C4-2B (cell line): ENCODE measurements around the gene KCNQ1OT1.

Source experiments
- ZFX ChIP-seq: fragments of 450-650 bp; IDR thresholded peaks from 2 replicates; pipeline ENCODE4 v1.6.1; 2017
- TF ChIP-seq, protein P1 (sequence below): fragments of 450-650 bp; conservative IDR thresholded peaks from 2 replicates; pipeline ENCODE4 v1.5.1; 2017; ENCODE audit warnings: mild to moderate bottlenecking

DNA sequence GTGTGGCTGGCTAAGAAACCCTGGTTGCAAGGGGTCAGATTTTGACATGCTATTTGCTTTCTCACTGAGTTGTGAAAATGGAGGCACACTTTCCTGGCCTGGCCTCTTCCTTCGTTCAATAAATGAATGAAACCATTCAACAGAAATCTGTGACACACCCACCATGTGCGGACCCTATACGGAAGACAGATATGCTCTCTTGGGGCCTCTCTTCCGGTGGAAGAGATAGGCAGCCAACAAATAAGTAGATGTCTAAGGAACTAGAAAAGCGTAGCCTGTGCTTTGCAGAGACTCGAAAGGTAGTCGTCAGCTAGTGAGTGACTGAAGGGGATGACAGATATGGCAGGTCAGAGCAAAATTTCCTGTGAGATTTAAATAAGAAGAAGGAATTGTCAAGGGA lies 5.3 kb downstream of the KCNQ1OT1 start:
- TF ChIP-seq, protein P1, sequence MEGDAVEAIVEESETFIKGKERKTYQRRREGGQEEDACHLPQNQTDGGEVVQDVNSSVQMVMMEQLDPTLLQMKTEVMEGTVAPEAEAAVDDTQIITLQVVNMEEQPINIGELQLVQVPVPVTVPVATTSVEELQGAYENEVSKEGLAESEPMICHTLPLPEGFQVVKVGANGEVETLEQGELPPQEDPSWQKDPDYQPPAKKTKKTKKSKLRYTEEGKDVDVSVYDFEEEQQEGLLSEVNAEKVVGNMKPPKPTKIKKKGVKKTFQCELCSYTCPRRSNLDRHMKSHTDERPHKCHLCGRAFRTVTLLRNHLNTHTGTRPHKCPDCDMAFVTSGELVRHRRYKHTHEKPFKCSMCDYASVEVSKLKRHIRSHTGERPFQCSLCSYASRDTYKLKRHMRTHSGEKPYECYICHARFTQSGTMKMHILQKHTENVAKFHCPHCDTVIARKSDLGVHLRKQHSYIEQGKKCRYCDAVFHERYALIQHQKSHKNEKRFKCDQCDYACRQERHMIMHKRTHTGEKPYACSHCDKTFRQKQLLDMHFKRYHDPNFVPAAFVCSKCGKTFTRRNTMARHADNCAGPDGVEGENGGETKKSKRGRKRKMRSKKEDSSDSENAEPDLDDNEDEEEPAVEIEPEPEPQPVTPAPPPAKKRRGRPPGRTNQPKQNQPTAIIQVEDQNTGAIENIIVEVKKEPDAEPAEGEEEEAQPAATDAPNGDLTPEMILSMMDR: no peak
- no peak for TF ChIP-seq ZFX
